BJ (cell line): ENCODE data around the gene ANO2. TPM values are rescaled to one million over a fixed set of nuclear protein-coding genes. Genes with fewer than 3 reads are reported as not detected.
A peak's percentile ranks its signal among the peaks of the same experiment; 100 is the strongest.

Source experiments
- CTCF ChIA-PET: fragments of 350-600 bp; formaldehyde crosslinking; extraction: SDS; loops from one replicate; lab custom pipeline; 2021; ENCODE audit warnings: antibody characterized with exemption, inconsistent platforms; lab: Yijun Ruan, JAX
- POLR2A ChIA-PET: fragments of 300-600 bp; sonication (Branson Sonifier 250); formaldehyde crosslinking; extraction: SDS; loops from one replicate; lab custom pipeline; 2021; ENCODE audit warnings: antibody characterized with exemption; lab: Charles Lee
- DNase-seq: peaks from one replicate; pipeline ENCODE4 v3.0.0-alpha.2; 2011; ENCODE audit warnings: low read depth
- H3K27me3 ChIP-seq: 2 replicates; pipeline ENCODE4 v1.6.0; 2011; ENCODE audit warnings: low read length; ENCODE audit not compliant: control insufficient read depth, insufficient read depth
- H3K36me3 ChIP-seq: 2 replicates; pipeline ENCODE4 v1.5.1; 2011; ENCODE audit warnings: low read length; ENCODE audit not compliant: control insufficient read depth, insufficient read depth
- H3K4me3 ChIP-seq: 2 replicates; pipeline ENCODE4 v1.5.1; 2011; ENCODE audit warnings: low read depth, mild to moderate bottlenecking, control low read depth, low read length
- polyA plus RNA-seq: library from polyadenylated mRNA; depleted of rRNA; stranded (reverse); fragments of >200 nt; gene quantifications from 2 replicates; pipeline ENCODE4 v1.2.3, GENCODE V29; 2011
- TF ChIP-seq, protein P1 (sequence below): IDR thresholded peaks from 2 replicates; pipeline ENCODE4 v1.5.1; 2011; ENCODE audit warnings: low read depth, mild to moderate bottlenecking, control low read depth, inconsistent platforms, low read length, moderate library complexity; ENCODE audit not compliant: insufficient read depth

The ANO2 gene
- polyA plus RNA-seq, 1 experiment: 0.10 TPM

DNA sequence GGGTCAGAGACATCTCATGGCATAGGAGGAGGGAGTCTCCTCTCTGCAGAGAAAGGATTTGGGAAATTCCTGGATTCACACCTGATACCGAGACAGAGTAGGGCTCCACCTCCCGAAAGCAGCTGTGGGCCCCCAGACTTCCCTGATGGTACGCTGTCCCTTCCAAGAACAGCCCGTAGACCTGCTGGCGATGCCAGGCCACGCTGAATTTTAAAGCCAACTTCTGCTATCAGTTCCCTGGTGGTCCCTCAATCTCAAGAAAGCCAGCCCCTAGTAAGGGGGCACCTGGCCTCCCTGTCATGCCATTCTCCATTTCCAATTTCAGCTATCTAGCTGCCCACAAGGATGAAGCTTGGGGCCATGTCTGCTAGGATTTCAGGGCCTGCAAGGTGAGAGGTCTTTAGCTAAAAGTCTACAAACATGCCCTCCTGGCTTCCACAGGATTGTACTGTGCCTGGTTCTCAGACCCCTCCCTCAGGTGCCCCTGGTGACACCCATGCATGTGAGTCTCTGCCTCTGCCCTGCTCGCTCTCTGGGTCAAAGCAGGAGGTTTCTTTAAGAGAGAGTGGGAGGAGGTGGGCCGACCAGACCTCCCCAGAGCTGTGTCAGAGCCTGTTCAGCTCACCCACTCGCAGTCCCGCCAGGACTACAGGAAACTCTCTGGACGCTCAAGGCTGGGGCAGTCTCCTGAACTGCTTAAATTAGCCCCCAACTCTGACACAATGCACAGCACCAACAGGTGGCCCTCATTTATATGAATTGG is 30.5 kb downstream of the ANO2 start:
- ChIA-PET CTCF (no interaction called here), POLR2A (no interaction called here)
- H3K27me3 ChIP-seq: peaks cover 1% of the 10 kb centered on the region

DNA sequence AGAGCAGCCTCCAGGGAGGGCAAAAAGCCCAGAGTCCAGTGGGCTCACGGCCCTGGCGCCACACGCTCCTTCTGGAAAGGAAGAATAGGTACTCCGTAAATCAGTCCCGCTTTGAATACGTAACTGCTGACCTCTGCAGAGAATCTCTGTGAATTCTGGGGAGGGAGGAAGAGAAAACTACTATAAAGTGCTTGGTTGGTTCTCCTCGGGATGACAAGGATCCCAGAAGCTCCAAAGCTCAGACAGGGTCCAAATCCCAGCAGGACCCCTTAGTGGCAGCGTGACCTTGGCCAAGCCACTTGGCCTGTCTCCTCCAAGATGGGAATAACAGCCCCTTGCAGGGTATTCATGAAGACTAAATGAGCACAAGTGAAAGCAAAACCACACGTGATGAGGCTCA is 31.7 kb downstream of the ANO2 start:
- H3K27me3 ChIP-seq: peaks cover 1% of the 10 kb centered on the region
- H3K4me3 ChIP-seq: no peak overlapping the region
- CTCF ChIA-PET: no interaction called here
- TF ChIP-seq, protein P1, sequence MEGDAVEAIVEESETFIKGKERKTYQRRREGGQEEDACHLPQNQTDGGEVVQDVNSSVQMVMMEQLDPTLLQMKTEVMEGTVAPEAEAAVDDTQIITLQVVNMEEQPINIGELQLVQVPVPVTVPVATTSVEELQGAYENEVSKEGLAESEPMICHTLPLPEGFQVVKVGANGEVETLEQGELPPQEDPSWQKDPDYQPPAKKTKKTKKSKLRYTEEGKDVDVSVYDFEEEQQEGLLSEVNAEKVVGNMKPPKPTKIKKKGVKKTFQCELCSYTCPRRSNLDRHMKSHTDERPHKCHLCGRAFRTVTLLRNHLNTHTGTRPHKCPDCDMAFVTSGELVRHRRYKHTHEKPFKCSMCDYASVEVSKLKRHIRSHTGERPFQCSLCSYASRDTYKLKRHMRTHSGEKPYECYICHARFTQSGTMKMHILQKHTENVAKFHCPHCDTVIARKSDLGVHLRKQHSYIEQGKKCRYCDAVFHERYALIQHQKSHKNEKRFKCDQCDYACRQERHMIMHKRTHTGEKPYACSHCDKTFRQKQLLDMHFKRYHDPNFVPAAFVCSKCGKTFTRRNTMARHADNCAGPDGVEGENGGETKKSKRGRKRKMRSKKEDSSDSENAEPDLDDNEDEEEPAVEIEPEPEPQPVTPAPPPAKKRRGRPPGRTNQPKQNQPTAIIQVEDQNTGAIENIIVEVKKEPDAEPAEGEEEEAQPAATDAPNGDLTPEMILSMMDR: no peak
- no peaks in the 10 kb centered on the region for H3K36me3 ChIP-seq
- POLR2A ChIA-PET: no interaction called here
- DNase-seq: no peak

More for the DNA sequence above, 30.5 kb downstream of the ANO2 start:
- no peak for DNase-seq
- H3K4me3 ChIP-seq: no peak overlapping the region
- TF ChIP-seq, protein P1: no peak
- H3K36me3 ChIP-seq: no peaks in the 10 kb centered on the region

DNA sequence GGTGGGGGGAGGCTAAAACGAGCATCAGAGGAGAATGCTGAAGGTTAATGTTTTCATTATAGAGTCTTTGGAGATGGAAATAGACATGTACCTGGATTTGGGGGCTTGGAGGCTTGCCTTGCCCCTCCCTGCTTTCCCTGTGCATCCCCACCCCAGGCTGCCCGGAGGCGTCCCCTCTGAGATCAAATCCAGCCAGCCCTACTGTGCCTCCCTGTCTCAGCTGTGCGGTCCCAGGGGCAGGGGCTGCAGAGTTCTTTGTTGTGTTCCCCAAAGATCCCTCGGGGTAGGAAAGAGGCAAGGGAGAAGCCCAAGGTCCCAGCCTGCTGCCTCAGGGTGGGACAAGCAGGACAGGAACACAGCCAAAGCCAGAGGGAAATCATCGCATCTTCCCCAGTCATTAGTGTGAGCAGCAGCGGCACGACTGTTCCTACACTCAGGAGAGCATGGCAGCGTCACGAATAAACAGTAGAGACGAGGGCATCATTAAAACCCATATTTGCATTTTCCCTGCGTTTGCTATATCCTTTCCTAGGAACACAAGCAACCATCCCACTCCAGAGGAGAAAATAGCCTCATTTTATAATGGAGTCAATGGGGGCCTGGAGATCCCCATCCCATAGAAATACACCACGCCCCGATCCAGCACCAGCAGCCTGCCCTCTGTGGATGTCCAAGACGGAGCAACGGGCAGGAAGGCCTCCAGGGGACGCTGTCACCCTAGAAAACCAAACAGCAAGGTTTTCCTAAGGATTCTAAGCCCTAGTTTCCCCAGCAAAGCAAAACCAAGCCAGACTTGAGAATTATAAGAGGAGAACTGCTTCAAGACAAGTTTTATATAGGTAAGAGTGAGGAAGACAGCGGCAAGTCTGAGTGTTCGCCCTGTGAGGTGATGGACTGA is 32.4 kb downstream of the ANO2 start:
- H3K27me3 ChIP-seq: peaks cover 1% of the 10 kb centered on the region
- no peak overlapping the region for H3K4me3 ChIP-seq
- no peak for DNase-seq
- H3K36me3 ChIP-seq: no peaks in the 10 kb centered on the region
- ChIA-PET CTCF (no interaction called here), POLR2A (no interaction called here)
- TF ChIP-seq, protein P1: peak; percentile 27

DNA sequence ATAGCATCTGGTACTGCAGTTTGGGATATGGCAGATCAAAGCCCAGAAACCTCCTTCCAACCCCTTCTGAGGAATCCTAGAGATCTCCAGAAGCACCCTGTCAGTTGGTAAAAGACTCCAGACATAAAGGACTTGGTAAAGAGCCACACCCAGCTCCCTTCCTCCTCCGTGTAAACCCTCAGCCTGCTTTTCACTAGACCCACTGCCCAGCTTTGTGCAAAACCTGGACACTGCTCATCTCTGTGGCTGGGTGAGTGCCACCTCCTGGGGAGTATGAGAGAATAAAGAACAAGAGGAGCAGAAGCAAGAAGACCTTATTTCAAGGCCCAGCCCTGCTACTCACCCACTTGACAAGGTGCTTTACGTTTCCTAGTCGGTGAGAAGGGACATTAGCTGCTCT is 33.0 kb downstream of the ANO2 start:
- peaks cover 1% of the 10 kb centered on the region for H3K27me3 ChIP-seq
- H3K36me3 ChIP-seq: no peaks in the 10 kb centered on the region
- no peak for DNase-seq
- ChIA-PET CTCF (no interaction called here), POLR2A (no interaction called here)
- TF ChIP-seq, protein P1: no peak
- H3K4me3 ChIP-seq: no peak overlapping the region
